GM19025 (cell line): ENCODE measurements around the gene SCUBE2.
"Not testable (repeated sequence)": the region's sequence is repeated elsewhere in the genome, so short reads cannot be mapped to it uniquely, and the experiment has no call there.

ENCODE experiments used
- ATAC-seq: cut with Tn5 transposase; IDR thresholded peaks from one replicate; pipeline ENCODE4 v1.9.1; 2021; ENCODE audit warnings: mild to moderate bottlenecking, low read depth, moderate library complexity; ENCODE audit not compliant: unreplicated experiment

The SCUBE2 gene

GRCh38 chr11:9109858-9110731 is 18.7 kb upstream of the SCUBE2 start:
- no peak for ATAC-seq

- ATAC-seq, result no peak
Observed at GRCh38 chr11:9104580-9104979, 13.2 kb upstream of the SCUBE2 start.

GRCh38 chr11:9103542-9104276 is 12.3 kb upstream of the SCUBE2 start:
- ATAC-seq, result no peak

GRCh38 chr11:9099617-9100016 is 8.2 kb upstream of the SCUBE2 start:
- no peak for ATAC-seq

- ATAC-seq, result not testable (repeated sequence)
Observed at GRCh38 chr11:9098455-9098854, 7.1 kb upstream of the SCUBE2 start.

GRCh38 chr11:9097186-9097943 is 6.0 kb upstream of the SCUBE2 start:
- ATAC-seq, result not testable (repeated sequence)

- ATAC-seq, result no peak
Observed at GRCh38 chr11:9096427-9096826, 5.0 kb upstream of the SCUBE2 start.

- ATAC-seq, result no peak
Observed at GRCh38 chr11:9095421-9095820, 4.0 kb upstream of the SCUBE2 start.

- no peak for ATAC-seq
Observed at GRCh38 chr11:9094420-9094819, 3.0 kb upstream of the SCUBE2 start.

- ATAC-seq, result no peak
Observed at GRCh38 chr11:9092853-9093778, 1.7 kb upstream of the SCUBE2 start.

GRCh38 chr11:9092072-9092471 is 673 bp upstream of the SCUBE2 start:
- no peak for ATAC-seq

GRCh38 chr11:9090488-9091043 is 833 bp downstream of the SCUBE2 start:
- ATAC-seq, result no peak

- ATAC-seq, result no peak
Observed at GRCh38 chr11:9089636-9090035, 1.8 kb downstream of the SCUBE2 start.

- ATAC-seq, result no peak
Observed at GRCh38 chr11:9089061-9089460, 2.3 kb downstream of the SCUBE2 start.

- ATAC-seq, result no peak
Observed at GRCh38 chr11:9082575-9082974, 8.8 kb downstream of the SCUBE2 start.

- no peak for ATAC-seq
Observed at GRCh38 chr11:9081153-9081552, 10.2 kb downstream of the SCUBE2 start.

GRCh38 chr11:9078113-9079086 is 13.0 kb downstream of the SCUBE2 start:
- no peak for ATAC-seq

GRCh38 chr11:9077164-9077563 is 14.2 kb downstream of the SCUBE2 start:
- no peak for ATAC-seq

GRCh38 chr11:9076661-9077060 is 14.7 kb downstream of the SCUBE2 start:
- no peak for ATAC-seq
